ENCODE results near the gene DDX1.

- no peak for TF ChIP-seq CTCF (conservative IDR thresholded peaks at IDR 0.05; ENCODE audit: low read depth in 2 of 2)
- TF ChIP-seq POLR2AphosphoS5 (IDR thresholded peaks at IDR 0.05; ENCODE audit: low read depth), result no peak
Observed at GRCh38 chr2:15559379-15560139, 32.1 kb upstream of the DDX1 start.

All from GM23338 (cell line).